GM20000 (cell line): Measurements from ENCODE around the gene KIAA2012.

Source experiments
- DNase-seq: peaks from one replicate; pipeline ENCODE4 v3.0.0; 2012; ENCODE audit warnings: low spot score
- TF ChIP-seq, protein P1 (sequence below): IDR thresholded peaks from 2 replicates; pipeline ENCODE4 v1.5.1; 2012; ENCODE audit warnings: mild to moderate bottlenecking, control low read depth; ENCODE audit errors: extremely low read depth, missing control alignments

Gene KIAA2012

DNA sequence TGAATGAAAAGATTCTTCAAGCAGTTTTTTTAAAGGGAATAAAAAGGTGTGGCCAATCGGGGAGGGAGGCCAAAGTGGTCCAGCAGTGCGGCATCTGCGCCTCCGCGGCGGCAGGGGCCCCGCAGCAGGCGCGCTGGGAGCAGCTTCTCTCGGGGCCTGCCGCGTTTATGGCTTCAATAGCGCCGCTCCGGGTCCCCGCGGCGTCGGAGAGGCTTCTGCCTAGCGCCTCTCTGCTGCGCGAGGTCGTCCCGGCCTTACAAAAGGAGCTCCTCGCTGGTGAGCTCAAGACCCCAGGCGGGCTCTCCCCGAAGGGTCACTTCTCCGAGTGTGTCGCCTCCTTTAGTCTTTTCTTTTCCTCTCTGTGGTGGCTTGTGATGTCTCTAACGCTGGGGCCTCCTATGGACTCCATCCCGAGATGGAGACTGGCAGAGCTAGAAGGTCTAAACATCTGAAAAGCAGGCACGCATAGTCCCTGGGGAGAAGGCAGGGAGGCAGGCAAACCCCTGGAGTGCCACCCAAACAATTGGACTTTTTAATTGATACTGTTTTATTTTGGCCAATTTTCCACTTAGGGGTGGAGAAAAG, 98.3 kb downstream of the KIAA2012 start:
- no peak for DNase-seq
- TF ChIP-seq, protein P1, sequence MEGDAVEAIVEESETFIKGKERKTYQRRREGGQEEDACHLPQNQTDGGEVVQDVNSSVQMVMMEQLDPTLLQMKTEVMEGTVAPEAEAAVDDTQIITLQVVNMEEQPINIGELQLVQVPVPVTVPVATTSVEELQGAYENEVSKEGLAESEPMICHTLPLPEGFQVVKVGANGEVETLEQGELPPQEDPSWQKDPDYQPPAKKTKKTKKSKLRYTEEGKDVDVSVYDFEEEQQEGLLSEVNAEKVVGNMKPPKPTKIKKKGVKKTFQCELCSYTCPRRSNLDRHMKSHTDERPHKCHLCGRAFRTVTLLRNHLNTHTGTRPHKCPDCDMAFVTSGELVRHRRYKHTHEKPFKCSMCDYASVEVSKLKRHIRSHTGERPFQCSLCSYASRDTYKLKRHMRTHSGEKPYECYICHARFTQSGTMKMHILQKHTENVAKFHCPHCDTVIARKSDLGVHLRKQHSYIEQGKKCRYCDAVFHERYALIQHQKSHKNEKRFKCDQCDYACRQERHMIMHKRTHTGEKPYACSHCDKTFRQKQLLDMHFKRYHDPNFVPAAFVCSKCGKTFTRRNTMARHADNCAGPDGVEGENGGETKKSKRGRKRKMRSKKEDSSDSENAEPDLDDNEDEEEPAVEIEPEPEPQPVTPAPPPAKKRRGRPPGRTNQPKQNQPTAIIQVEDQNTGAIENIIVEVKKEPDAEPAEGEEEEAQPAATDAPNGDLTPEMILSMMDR, result no peak

- TF ChIP-seq, protein P1, result no peak
- peak; percentile 74 for DNase-seq
These were observed 99.6 kb downstream of the KIAA2012 start for GRCh38 chr2:202172439-202173211.

GRCh38 chr2:202178346-202178958, 105.4 kb downstream of the KIAA2012 start:
- TF ChIP-seq, protein P1, result peak; percentile 62
- DNase-seq, result peak; percentile 54

DNA sequence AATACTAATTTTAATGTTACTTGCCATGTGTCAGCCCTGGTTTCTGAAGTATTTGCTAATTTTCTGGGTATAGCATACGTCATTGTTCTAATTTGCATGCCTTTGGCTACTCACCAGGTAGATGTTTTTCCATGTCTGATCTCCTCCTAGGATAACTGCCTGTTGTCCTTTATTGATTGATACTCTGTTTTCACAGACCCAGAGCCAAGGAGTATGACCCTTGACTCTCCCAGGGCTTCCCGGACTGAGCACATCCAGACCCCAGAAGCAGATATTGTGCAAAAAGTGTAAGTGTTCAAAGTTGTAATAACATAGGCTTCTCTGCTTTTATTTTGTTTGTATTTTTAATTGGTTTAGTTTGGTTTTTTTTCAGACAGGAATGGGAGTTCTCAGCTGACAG, 111.5 kb downstream of the KIAA2012 start:
- no peak for DNase-seq
- TF ChIP-seq, protein P1, result no peak

- TF ChIP-seq, protein P1, result no peak
- no peak for DNase-seq
These were observed 112.1 kb downstream of the KIAA2012 start for GRCh38 chr2:202185156-202185555.

- DNase-seq, result no peak
- TF ChIP-seq, protein P1, result no peak
These were observed 113.7 kb downstream of the KIAA2012 start for GRCh38 chr2:202186641-202187202.

GRCh38 chr2:202187570-202187969, 114.5 kb downstream of the KIAA2012 start:
- TF ChIP-seq, protein P1, result no peak
- DNase-seq, result no peak
